ENCODE data around the gene RBM38. TPM values are rescaled to one million over a fixed set of nuclear protein-coding genes. Genes with fewer than 3 reads are reported as not detected.

RBM38 gene
- total RNA-seq, 1 donor from 2014 or later, result 24.1 TPM

DNA sequence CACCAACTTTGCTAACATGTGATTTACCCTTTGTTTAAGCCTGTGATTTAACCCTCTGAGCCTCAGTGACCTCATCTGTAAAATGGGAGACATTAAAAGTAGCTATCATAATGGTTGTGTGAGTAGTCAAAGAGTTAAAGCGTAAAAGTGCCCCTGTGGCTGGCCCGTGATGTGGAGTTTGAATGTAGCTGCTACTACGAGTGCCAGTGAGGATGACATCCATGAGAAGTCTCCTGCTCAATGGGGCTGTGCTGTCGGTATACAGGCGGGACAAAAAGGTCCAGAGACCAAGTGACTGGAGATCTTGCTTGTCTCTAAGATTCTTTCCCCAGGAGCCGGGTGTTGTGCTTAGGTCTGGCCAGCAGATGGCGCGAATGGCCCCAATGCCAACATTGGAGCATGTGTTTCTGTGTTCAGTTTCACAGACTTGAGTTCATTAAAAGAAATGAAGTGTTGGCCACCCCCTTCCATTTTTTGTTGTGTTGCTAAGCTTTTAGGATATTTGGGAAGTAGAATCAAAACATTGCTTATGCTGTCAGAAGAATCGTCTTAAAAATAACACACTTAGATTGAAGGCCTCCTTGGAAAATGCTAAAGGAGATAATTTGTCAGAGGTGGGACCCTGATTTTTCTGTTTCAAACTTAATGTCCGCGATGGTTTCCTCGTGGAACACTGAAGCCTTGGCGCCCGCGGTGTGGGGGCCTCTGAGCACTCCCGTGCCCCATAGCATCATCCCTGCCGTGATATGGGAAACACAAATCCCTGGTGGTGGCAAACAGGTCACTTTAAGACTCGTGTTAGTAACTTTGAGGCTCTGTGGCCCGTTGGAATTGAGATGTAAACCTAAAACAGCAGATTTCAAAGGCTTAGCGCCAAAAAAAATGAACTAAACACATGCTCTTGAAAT is 9.3 kb upstream of the RBM38 start:
- Mint-ChIP-seq H3K4me1 (ENCODE audit: low read depth) (no peaks in the 10 kb centered on the region), H3K27ac (no peak overlapping the region), H3K27me3 (no peaks in the 10 kb centered on the region), H3K9me3 (ENCODE audit: low read depth) (no peaks in the 10 kb centered on the region), H3K4me3 (ENCODE audit: low read depth) (no peak overlapping the region), H3K36me3 (ENCODE audit: insufficient read depth) (peaks cover 5% of the 10 kb centered on the region)
- DNase-seq (ENCODE audit: low spot score, unreplicated experiment), result peak; percentile 73
- peak; percentile 88 for TF ChIP-seq CTCF (IDR thresholded peaks at IDR 0.05; ENCODE audit: unreplicated experiment)

GRCh38 chr20:57382516-57382915 is 8.7 kb upstream of the RBM38 start:
- no peak overlapping the region for H3K4me3 Mint-ChIP-seq (ENCODE audit: low read depth)
- no peaks in the 10 kb centered on the region for H3K9me3 Mint-ChIP-seq (ENCODE audit: low read depth)
- peaks cover 3% of the 10 kb centered on the region for H3K36me3 Mint-ChIP-seq (ENCODE audit: insufficient read depth)
- no peaks in the 10 kb centered on the region for H3K4me1 Mint-ChIP-seq (ENCODE audit: low read depth)
- H3K27me3 Mint-ChIP-seq, result no peaks in the 10 kb centered on the region
- TF ChIP-seq CTCF (IDR thresholded peaks at IDR 0.05; ENCODE audit: unreplicated experiment), result no peak
- H3K27ac Mint-ChIP-seq, result no peak overlapping the region
- no peak for DNase-seq (ENCODE audit: low spot score, unreplicated experiment)

GRCh38 chr20:57383447-57384347 is 7.5 kb upstream of the RBM38 start:
- peaks cover 2% of the 10 kb centered on the region for H3K36me3 Mint-ChIP-seq (ENCODE audit: insufficient read depth)
- H3K9me3 Mint-ChIP-seq (ENCODE audit: low read depth), result no peaks in the 10 kb centered on the region
- no peaks in the 10 kb centered on the region for H3K4me1 Mint-ChIP-seq (ENCODE audit: low read depth)
- TF ChIP-seq CTCF (IDR thresholded peaks at IDR 0.05; ENCODE audit: unreplicated experiment), result no peak
- H3K27ac Mint-ChIP-seq, result no peak overlapping the region
- DNase-seq (ENCODE audit: low spot score, unreplicated experiment), result no peak
- H3K27me3 Mint-ChIP-seq, result no peaks in the 10 kb centered on the region
- H3K4me3 Mint-ChIP-seq (ENCODE audit: low read depth), result no peak overlapping the region

GRCh38 chr20:57384486-57384885 is 6.7 kb upstream of the RBM38 start:
- no peak for DNase-seq (ENCODE audit: low spot score, unreplicated experiment)
- H3K27me3 Mint-ChIP-seq, result peaks cover under 1% of the 10 kb centered on the region
- TF ChIP-seq CTCF (IDR thresholded peaks at IDR 0.05; ENCODE audit: unreplicated experiment), result no peak
- no peak overlapping the region for H3K4me3 Mint-ChIP-seq (ENCODE audit: low read depth)
- H3K27ac Mint-ChIP-seq, result no peak overlapping the region
- H3K4me1 Mint-ChIP-seq (ENCODE audit: low read depth), result peaks cover under 1% of the 10 kb centered on the region
- H3K9me3 Mint-ChIP-seq (ENCODE audit: low read depth), result no peaks in the 10 kb centered on the region
- peaks cover 2% of the 10 kb centered on the region for H3K36me3 Mint-ChIP-seq (ENCODE audit: insufficient read depth)
